ENCODE results near the gene EIF1. TPM values are rescaled to one million over a fixed set of nuclear protein-coding genes. Genes with fewer than 3 reads are reported as not detected.

Gene EIF1
- total RNA-seq = 68.4 and 86.9 TPM in 2 replicates

GRCh38 chr17:41688641-41689496 lies at the start of gene EIF1:
Gene EIF1 (plus strand): TSS chr17:41688885. CDS start chr17:41689039, 154 bp downstream.

DNA sequence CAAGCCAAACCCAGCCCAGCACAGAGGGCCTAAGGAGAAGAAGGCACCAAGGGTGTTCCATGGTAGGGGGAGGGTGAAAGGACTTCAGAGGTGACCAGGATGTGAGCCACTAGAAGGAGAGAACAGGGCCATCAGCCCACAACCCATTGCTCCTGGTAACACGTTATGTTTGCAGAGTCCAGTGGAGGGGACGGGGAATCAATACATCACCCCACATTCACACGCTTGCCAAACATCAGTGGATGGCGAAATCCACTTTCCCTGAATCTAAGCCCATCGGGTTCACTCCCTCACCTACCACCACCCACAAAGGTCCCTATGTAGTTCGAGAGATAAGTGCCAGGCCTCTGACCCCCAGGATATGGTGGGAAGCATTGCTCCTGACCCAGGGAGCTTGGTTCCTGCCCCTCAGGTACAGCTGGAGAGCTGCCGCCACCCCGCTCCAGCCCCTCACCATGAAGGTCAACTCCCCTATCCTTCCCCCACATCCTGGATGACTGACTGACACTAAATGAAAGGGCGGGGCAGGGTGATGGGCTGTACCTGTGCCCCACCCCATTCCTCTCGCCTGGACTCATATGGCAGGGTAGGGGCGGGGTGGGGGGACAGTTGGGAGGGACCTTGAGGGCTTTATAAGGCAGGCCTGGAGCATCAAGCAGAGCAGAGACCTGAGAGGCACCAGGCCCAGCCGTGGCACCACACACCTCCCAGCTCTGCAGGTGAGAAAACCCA lies 23.1 kb downstream of the EIF1 start, which contains the start of gene GAST:
Gene GAST, plus strand, starts transcription at position 663 of the 732 bp plus-strand sequence. CDS start 3,106 bp downstream, outside the sequence.

DNA sequence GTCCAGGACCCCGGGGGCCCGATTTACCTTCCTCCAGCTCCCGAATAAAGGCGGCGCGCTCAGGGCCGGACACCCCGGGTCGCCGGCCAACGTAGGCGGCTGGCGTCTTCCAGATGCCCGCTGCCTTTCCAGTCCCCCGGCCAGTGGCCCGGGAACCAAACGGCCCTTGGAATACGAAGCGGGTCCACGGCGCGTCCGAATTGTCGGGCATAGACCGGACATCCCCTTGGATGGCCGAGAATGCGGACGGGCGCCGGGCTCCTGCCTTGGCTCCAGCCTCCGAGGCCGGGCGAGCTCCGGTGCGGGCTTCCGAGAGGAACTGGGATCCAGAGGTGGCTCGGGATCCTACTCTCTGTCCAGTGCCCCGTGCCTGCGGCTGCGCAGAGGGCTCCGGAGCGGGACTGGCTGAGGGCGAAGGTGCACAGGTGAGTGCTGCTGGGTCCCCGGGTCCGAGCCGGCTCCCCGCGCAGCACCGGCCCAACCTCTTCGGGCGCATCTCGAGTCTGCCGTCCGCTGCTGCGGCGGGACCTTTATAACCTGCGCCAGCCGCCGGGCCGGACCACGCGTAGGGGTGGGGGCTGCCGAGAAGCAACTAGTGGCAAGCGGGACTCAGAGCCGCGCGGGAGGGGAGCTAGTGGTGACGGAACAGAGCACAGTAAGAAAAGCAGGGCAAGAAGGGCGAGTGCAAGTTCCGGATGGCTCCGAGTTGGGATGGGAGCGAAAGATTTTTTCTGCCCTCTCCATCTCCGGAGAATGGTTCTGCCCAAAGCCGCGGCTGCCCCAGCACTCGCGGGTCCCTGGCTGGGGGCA lies 45.7 kb downstream of the EIF1 start, which contains the start of gene HAP1:
Gene HAP1, minus strand, starts transcription at position 505 of the 810 bp plus-strand sequence. Its CDS starts 9 bp downstream, at position 496.

Other genes starting within 250 kb of the EIF1 start
- not detected in 2 replicates for gene KRT38, start 247.9 kb upstream of the EIF1 start, total RNA-seq
- not detected in 2 replicates for gene KRT32, start 221.5 kb upstream of the EIF1 start, total RNA-seq
- 0.09 TPM in 1 of 2 replicates, not detected in the other for gene KRT35, start 207.7 kb upstream of the EIF1 start, total RNA-seq
- under 0.01 TPM in 1 of 2 replicates, not detected in the other for gene KRT36, start 199.0 kb upstream of the EIF1 start, total RNA-seq
- not detected in 2 replicates for gene KRT13, start 183.3 kb upstream of the EIF1 start, total RNA-seq
- gene KRT15, start 170.0 kb upstream of the EIF1 start, total RNA-seq = 0.56 and 1.8 TPM in 2 replicates
- gene KRT19, start 160.6 kb upstream of the EIF1 start, total RNA-seq = 144 and 171 TPM in 2 replicates
- not detected in 2 replicates for gene KRT9, start 116.8 kb upstream of the EIF1 start, total RNA-seq
- gene KRT14, start 102.0 kb upstream of the EIF1 start, total RNA-seq = 0.19 TPM in 1 of 2 replicates, not detected in the other
- gene KRT16, start 76.1 kb upstream of the EIF1 start, total RNA-seq = 0.09 TPM in 1 of 2 replicates, not detected in the other
- gene KRT17, start 64.3 kb upstream of the EIF1 start, total RNA-seq = 2.2 and 2.4 TPM in 2 replicates
- gene GAST, start 23.4 kb downstream of the EIF1 start, total RNA-seq = not detected in 2 replicates
- gene HAP1, start 45.8 kb downstream of the EIF1 start, total RNA-seq = 0.28 and 0.36 TPM in 2 replicates
- 79.8 and 113 TPM in 2 replicates for gene JUP, start 97.8 kb downstream of the EIF1 start, total RNA-seq
- gene P3H4, start 123.1 kb downstream of the EIF1 start, total RNA-seq = 62.4 and 107 TPM in 2 replicates
- gene FKBP10, start 124.1 kb downstream of the EIF1 start, total RNA-seq = 103 and 201 TPM in 2 replicates
- gene NT5C3B, start 147.3 kb downstream of the EIF1 start, total RNA-seq = 54.4 and 54.8 TPM in 2 replicates
- gene KLHL10, start 148.9 kb downstream of the EIF1 start, total RNA-seq = 0.18 TPM in 1 of 2 replicates, not detected in the other
- gene KLHL11, start 176.5 kb downstream of the EIF1 start, total RNA-seq = 23.9 and 26.9 TPM in 2 replicates
- gene ACLY, start 230.1 kb downstream of the EIF1 start, total RNA-seq = 202 and 207 TPM in 2 replicates
- gene ODAD4, start 241.7 kb downstream of the EIF1 start, total RNA-seq = 0.18 and 0.28 TPM in 2 replicates

Measured in endothelial cell of coronary artery (primary cell).